GM18861 (cell line): ENCODE data around the gene MYO7A.

Source experiments
- ATAC-seq: cut with Tn5 transposase; IDR thresholded peaks from one replicate; pipeline ENCODE4 v1.9.1; 2021; ENCODE audit not compliant: unreplicated experiment

MYO7A gene

DNA sequence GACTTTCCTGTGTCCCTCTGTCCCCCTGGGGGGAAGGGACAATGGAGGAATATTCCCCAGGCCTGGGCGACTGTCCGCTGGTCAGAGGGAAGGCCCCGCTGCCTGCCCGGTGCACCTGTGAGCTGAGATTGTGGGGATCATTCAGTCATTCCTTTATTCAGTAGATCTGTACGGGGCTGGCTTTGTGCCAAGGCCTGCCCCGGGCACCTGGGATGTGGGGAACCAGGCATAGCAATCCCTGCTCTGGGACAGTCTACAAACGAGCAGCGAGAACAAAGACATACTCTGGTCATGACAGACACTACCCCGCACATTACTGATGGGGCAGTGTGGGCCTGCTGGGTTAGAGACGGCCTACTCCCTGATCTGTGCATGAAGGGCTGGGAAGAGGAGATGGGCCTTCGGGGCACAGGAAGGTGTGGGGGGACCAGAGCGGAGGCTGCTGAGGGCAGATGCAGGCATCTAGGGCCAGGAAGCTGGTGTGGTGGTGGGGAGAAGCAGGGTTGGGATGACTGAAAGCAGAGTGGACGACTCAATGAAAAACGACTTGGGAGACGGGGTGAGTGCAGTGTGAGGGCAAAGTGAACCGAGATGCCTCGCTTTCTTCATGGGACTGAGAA is 1.8 kb upstream of the MYO7A start:
- ATAC-seq: no peak

DNA sequence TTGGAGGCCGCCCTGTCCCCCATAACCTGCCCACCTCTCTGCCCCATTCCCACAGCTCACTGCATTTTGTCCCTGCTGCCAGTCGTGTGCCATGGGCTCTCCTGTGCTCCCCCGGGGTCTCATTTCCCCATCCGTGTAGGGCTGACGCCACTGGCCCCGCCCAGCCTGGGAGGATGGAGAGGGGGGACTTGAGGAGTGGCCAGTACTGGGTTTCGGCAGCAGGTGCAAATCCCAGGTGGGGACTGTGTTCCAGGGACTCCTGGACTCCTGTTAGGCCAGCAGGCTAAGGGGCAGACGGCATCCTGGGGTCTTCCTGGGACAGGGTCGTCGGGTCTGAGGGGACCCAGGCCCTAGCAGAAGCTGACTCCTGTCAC is 1.2 kb upstream of the MYO7A start:
- ATAC-seq: no peak

DNA sequence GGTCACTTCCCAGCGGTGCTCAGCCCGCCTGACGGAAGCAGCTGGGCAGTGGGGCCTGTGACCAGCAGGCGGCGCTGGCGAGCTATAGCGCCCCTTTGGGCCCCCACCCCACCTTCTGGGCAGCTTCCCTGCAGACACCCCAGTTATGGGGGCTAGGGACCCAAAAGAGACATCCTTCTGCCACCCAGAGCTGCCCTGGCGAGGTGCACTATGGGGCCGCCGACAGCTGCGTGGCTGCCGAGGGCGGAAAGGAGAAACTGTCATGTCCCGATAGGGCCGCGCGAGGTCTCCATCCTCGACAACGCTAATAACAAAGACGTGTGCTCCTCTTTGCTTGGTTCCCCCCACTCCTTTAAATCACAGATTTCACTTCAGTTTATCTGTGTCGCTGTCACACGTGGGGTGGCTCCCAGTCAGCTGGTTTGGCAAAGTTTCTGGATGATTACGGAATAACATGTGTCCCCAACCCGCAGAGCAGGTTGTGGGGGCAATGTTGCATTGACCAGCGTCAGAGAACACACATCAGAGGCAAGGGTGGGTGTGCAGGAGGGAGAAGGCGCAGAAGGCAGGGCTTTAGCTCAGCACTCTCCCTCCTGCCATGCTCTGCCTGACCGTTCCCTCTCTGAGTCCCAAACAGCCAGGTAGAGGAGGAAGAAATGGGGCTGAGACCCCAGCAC is 673 bp upstream of the MYO7A start:
- no peak for ATAC-seq

DNA sequence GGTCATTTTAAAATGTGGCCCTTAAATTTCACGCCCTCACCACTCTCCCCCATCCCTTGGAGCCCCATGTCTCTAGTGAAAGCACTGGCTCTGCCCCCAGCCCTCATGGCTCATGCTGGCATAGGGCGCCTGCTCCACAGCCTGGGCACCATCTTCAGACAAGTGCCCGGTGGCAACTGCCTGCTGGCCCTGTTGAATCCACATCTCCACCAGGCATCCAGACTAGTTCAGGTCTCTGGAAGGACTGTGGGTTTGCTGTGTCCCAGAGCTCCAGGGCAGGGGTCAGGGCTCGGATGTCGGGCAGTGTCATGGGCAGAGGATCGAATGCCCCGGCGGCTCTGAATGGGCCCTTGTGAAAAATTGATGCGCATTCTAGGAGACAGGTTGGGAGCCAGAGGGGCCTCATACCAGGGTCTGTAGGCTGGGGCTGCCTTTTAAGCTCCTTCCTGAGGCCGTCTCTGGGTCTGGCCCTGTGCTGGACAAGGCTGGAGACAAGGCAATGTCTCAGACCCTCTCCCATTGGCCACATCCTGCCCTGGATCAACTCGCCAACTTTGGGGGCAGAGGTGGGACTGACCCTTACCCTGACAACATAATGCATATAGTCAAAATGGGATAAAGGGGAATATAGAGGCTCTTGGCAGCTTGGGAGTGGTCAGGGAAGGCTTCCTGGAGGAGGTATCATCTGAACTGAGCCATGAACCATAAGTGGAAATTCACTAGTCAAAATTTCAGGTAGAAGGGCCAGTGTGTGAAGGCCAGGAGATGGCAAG is 1.2 kb downstream of the MYO7A start:
- ATAC-seq: no peak

DNA sequence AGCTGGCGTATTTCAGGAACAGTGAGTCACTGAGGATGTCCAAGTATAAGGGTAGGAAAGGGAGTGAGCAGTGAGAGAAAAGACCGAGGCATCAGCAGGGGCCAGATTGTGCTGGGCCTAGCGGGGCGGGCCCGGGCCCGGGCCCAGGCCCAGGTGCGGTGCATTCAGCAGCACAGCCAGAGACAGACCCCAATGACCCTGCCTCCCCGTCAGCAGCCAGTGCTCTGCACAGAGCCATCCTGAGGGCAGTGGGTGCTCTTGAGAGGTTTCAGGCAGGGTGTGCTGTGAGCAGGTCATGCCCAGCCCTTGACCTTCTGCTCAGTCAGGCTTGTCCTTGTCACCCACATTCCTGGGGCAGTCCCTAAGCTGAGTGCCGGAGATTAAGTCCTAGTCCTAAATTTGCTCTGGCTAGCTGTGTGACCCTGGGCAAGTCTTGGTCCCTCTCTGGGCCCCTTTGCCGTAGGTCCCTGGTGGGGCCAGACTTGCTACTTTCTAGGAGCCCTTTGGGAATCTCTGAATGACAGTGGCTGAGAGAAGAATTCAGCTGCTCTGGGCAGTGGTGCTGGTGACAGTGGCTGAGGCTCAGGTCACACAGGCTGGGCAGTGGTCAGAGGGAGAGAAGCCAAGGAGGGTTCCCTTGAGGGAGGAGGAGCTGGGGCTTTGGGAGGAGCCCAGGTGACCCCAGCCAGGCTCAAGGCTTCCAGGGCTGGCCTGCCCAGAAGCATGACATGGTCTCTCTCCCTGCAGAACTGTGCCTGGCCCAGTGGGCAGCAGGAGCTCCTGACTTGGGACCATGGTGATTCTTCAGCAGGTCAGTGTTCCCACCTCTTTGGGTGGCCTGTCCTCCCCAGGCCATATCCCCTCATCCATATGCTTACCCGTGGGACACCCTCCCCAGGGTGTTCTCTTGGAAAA is 2.1 kb downstream of the MYO7A start:
- ATAC-seq: no peak

DNA sequence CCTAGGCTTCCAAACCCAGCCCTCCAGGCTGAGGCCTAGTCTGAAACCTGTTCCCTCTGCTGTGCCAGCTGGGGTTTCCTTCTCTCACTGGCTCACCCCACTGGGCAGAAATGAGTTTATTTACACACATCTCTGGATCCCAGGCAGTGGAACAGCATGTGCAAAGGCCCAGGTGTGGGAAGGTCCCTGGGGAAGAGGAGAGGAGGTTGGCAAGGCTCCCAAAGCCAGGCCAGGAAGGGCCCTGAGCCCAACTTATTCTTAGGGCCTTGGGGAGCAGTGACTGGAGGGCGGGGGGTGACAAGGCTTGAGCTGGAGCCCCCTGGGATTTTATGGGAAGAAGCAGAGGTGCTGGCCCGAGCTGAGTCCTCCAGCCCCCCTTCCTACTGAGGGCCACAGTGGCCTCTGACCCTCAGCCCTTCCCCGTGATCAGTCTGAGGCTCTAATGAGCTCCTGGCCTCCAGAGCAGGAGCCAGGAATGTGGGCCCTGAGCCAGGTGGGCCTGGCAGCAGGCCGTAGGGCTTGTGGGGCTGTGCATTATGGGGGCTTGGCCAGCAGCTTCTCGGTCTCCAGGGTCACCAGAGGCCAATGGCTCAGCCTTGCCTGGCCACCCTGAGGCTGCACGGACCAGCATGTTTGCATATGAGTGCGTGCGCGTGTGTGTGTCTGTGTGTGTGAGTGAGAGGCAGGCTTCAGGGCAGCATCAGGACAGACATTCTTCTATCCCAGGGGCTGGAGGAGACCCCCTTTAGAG is 2.9 kb downstream of the MYO7A start:
- no peak for ATAC-seq

- ATAC-seq: no peak
Measured at GRCh38 chr11:77131560-77131959, 3.5 kb downstream of the MYO7A start.

DNA sequence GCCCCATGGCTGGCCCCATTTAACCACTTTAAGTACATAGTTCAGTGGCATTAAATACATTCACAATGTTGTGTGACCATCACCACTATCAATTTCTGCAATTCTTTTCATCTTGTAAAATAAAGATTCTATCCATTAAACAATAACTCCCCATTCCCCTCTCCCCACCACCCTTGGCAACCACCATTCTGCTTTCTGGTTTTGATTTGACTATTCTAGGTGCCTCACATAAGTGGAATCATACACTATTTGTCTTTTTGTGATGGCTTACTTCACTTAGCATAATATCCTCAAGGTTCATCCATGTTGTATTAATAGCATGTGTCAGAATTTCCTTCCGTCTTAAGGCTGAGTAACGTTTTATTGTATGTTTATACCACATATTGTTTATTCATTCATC is 7.0 kb downstream of the MYO7A start:
- no peak for ATAC-seq

DNA sequence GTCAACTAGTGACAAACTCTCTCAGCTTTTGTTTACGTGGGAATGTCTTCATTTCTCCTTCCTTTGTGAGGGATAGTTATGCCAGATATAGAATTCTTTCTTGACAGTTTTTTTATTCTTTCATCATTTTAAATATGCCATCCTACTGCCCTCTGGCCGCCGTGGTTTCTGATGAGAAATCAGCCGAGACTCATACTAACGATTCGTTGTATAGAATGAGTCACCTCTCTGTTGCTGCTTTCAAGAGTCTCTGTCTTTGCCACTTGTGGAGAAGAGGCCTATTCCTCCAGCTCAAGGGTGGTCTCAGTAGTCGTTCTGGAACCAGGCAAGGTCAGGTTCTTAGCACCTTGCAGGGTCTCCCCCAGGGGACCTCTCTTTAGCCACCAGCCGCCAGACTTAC is 8.0 kb downstream of the MYO7A start:
- no peak for ATAC-seq

DNA sequence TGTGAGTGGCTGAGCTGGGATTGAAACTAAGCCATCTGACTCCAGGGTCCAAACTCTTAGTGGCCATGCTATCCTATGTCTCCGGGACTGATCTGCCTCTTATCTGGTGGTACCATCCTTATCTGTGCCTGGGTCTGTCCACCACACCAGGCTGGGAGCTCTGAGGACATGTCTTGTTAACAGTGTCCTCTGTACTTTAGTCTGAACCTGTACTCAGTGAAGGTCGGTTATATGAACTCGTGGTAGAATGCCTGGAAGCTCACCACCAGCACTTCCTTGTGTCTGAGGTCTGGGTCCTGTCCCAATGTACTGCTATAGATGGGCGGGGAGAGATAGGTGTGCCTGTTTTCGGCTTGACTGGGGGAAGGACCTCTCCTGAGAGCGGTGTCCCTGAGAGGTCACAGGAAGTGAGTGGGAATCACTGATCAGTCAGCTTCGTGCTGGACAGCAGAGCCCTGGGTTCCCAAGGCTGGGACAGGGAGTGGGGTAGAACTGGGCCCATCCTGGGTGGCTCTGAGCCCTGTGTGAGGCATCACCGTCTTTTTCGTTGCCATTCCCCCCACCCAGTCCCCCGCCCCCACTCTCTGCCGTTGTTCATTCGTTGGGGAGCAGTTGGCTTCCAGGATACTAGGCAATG is 8.9 kb downstream of the MYO7A start:
- ATAC-seq: no peak

GRCh38 chr11:77137421-77137820 is 9.4 kb downstream of the MYO7A start:
- ATAC-seq: no peak

GRCh38 chr11:77138106-77138649 is 10.1 kb downstream of the MYO7A start:
- ATAC-seq: no peak

GRCh38 chr11:77139201-77139600 is 11.2 kb downstream of the MYO7A start:
- no peak for ATAC-seq

- ATAC-seq: no peak
Measured at GRCh38 chr11:77140231-77140851, 12.3 kb downstream of the MYO7A start.

GRCh38 chr11:77141034-77141433 is 13.0 kb downstream of the MYO7A start:
- no peak for ATAC-seq

DNA sequence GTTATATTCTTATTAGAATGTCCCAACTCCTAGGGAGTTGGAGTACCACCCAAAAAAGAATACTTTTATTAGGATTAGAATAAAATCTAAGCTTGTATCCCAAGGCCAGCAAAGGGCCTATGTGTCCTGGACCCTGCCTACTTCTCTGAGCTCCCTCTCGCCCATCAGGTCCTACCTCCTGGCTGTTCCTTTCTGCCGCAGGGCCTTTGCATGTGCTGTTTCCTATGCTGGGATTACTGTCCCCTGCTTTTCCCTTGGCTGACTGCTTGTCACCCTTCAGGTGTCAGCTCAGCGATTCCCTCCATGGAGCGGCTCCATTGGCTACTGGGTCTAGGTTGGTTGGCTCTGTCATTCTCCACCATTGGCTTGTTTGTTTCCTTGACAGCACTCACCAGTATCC is 13.4 kb downstream of the MYO7A start:
- no peak for ATAC-seq

- no peak for ATAC-seq
Measured at GRCh38 chr11:77142091-77142975, 14.3 kb downstream of the MYO7A start.

DNA sequence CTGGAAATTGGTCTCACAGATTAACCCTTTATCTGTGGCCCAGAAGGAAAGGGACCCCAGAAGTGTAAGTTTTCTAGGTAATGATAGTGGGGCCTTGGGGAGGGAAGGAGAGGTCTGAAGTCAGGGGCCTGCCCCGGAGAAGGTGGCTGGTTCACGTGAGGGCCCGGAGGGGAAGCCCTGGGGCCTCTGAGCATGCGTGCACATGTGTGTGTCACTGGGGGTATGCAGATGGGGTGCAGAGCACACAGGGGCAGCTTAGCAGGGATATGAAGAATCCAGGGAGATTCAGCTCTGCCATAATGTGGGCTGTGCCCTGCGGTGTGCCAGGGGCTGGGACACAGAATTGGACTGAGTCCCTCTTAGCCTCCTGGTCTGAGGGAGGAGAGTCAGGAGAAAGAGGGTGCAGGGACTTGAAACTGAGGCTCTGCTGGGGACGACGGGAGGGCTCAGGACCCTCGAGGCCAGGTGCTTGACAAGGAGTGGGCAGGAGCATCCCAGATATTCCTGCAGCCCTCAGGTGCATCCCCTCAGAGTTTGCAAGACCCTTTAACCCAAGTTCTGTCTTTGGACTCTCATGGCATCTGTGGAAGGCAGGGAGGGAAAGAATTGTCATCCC is 15.5 kb downstream of the MYO7A start:
- no peak for ATAC-seq
